ENCODE measurements around the gene FYTTD1. TPM values are rescaled to one million over a fixed set of nuclear protein-coding genes. Genes with fewer than 3 reads are reported as not detected.
A peak's percentile ranks its signal among the peaks of the same experiment; 100 is the strongest.

The FYTTD1 gene
- total and polyA plus RNA-seq, 2 of the 4 experiments (the other 2 are of a cell fraction), result 20.4 to 50.2 TPM

DNA sequence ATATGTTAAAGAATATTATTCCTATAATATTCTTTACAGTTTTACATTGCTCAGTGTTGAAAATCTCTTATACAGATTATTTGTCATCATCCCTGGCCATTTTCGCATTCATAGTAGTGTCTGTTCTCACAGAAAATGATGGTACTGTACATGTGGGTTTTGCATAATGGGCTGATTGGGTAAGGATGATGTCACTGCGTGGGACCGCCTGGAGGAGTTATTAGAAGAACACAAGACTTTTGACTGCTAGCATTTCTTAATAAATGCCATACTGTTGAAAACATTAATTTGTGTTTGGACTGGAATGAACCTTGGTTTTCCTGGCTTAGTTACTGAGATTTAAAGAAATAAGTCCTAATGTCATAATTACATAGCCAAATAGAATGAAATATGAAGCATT, 61.7 kb downstream of the FYTTD1 start:
- H3K27me3 ChIP-seq (ENCODE audit: control insufficient read depth, insufficient read depth, low read length), result no peaks in the 10 kb centered on the region
- POLR2A ChIA-PET (ENCODE audit: unreplicated experiment), result no interaction called here
- H2BK120ac ChIP-seq (ENCODE audit: low read depth, low read length), result no peak overlapping the region
- no peak overlapping the region for H2AK5ac ChIP-seq (ENCODE audit: low read depth, low read length)
- CTCF ChIA-PET, result no interaction called here
- H3K4ac ChIP-seq (ENCODE audit: low read depth, low read length), result no peak overlapping the region
- H3K9me3 ChIP-seq (ENCODE audit: control insufficient read depth, insufficient read depth, low read length), result no peaks in the 10 kb centered on the region
- DNase-seq (peak; percentile 94), ATAC-seq (ENCODE audit: low read depth) (peak; percentile 52)
- no peak overlapping the region for H3K27ac ChIP-seq (ENCODE audit: insufficient read depth, low read length)
- H3K9ac ChIP-seq (ENCODE audit: low read depth, low read length), result no peak overlapping the region
- H4K8ac ChIP-seq (ENCODE audit: low read depth in 2 of 2, low read length in 2 of 2), result no peak overlapping the region
- no TSS peak for BruUV-seq (replicated peaks)
- peaks cover 19 to 56% of the 10 kb centered on the region in 2 experiments for H3K79me1 ChIP-seq (ENCODE audit: low read depth in 1 of 2, low read length in 2 of 2)
- intact Hi-C loops (cut with micrococcal nuclease), result no loop called here
- H4K5ac ChIP-seq (ENCODE audit: low read depth, low read length), result no peak overlapping the region
- no peak overlapping the region for H2BK20ac ChIP-seq (ENCODE audit: low read depth, low read length)
- no peak overlapping the region for H3K4me2 ChIP-seq (ENCODE audit: low read depth, low read length)
- TF ChIP-seq CEBPB (IDR thresholded peaks at IDR 0.05; ENCODE audit: low read depth, low read length), result peak; percentile 90
- TF ChIP-seq, protein P1, sequence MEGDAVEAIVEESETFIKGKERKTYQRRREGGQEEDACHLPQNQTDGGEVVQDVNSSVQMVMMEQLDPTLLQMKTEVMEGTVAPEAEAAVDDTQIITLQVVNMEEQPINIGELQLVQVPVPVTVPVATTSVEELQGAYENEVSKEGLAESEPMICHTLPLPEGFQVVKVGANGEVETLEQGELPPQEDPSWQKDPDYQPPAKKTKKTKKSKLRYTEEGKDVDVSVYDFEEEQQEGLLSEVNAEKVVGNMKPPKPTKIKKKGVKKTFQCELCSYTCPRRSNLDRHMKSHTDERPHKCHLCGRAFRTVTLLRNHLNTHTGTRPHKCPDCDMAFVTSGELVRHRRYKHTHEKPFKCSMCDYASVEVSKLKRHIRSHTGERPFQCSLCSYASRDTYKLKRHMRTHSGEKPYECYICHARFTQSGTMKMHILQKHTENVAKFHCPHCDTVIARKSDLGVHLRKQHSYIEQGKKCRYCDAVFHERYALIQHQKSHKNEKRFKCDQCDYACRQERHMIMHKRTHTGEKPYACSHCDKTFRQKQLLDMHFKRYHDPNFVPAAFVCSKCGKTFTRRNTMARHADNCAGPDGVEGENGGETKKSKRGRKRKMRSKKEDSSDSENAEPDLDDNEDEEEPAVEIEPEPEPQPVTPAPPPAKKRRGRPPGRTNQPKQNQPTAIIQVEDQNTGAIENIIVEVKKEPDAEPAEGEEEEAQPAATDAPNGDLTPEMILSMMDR (conservative IDR thresholded peaks at IDR 0.05; ENCODE audit: low read depth, low read length), result no peak
- dilution Hi-C loops (cut with HindIII; ENCODE audit: low sequenced_read_pairs, unreplicated experiment), result no loop called here
- H2AFZ ChIP-seq (replicated peaks; ENCODE audit: low read length, poor library complexity), result no peak overlapping the region
- no peak overlapping the region for H3K4me3 ChIP-seq (ENCODE audit: insufficient read depth, low read depth, low read length)
- peaks cover 52% of the 10 kb centered on the region for H4K20me1 ChIP-seq (ENCODE audit: insufficient read depth, low read length)
- no peak overlapping the region for H3K23ac ChIP-seq (ENCODE audit: low read depth, low read length)
- no peak overlapping the region for H3K14ac ChIP-seq (replicated peaks; ENCODE audit: low read depth, low read length)
- H2BK15ac ChIP-seq (ENCODE audit: low read depth, low read length), result no peak overlapping the region
- no peak overlapping the region for H2AK9ac ChIP-seq (replicated peaks; ENCODE audit: low read depth, low read length, poor library complexity)
- peaks cover 19% of the 10 kb centered on the region for H3K4me1 ChIP-seq (ENCODE audit: control insufficient read depth, insufficient read depth, low read length)
- no peak overlapping the region for H3K56ac ChIP-seq (ENCODE audit: extremely low read depth, insufficient read depth, low read length)
- H2BK5ac ChIP-seq (ENCODE audit: low read depth, low read length, poor library complexity, severe bottlenecking), result no peak overlapping the region
- in situ Hi-C loops (cut with MboI; ENCODE audit: low sequenced_read_pairs), result no loop called here
- WGBS, 2 experiments (ENCODE audit: extremely low coverage in 2 of 2, insufficient read length in 1 of 2), result no CpG with 5 or more reads among the region's 3 CpGs
- no peak overlapping the region for H3K18ac ChIP-seq (ENCODE audit: low read depth, low read length)
- H3K9me1 ChIP-seq (ENCODE audit: insufficient read depth, low read length), result peaks cover 8% of the 10 kb centered on the region
- H4K91ac ChIP-seq (ENCODE audit: insufficient read depth, low read depth, low read length), result no peak overlapping the region
- no peaks in the 10 kb centered on the region for H3K36me3 ChIP-seq (ENCODE audit: control insufficient read depth, insufficient read depth, low read length)
